ENCODE data around the gene TET3. TPM values are rescaled to one million over a fixed set of nuclear protein-coding genes. Genes with fewer than 3 reads are reported as not detected.
A peak's percentile ranks its signal among the peaks of the same experiment; 100 is the strongest.

TET3 gene
- 6.1 and 7.5 TPM in 2 replicates for polyA plus RNA-seq (2011; rRNA removed)
- polyA plus RNA-seq (2012; cell fraction: cytosol; rRNA removed), result 3.0 and 3.6 TPM in 2 replicates
- 9.1 and 9.5 TPM in 2 replicates for polyA plus RNA-seq (2012; cell fraction: nucleus; rRNA removed)
- polyA plus RNA-seq (2017; fragmentation: RNase III; extraction: RNeasy Plus Mini Kit Qiagen cat#74134 plus additional on column Dnase treatment), result 4.5 to 5.2 TPM (median 4.6 TPM) in 3 replicates
- polyA minus RNA-seq (2011; rRNA and poly(A)+ RNA removed), result 7.8 and 10.6 TPM in 2 replicates

GRCh38 chr2:73984203-73984921, at the start of gene TET3:
Gene TET3 (plus strand): TSS chr2:73984910. CDS start chr2:73986404, 1,494 bp downstream.
- FAIRE-seq (no peak), DNase-seq (ENCODE audit: low read depth in 1 of 2, low spot score in 1 of 2) (peak in 1 of 2 experiments; percentile 34), ATAC-seq (peak; percentile 19 to 21)
- peak within 1 kb of the TSS; percentile 80 for H3K4me2 ChIP-seq
- ChIA-PET POLR2A (no interaction called here), CTCF (interaction anchor here (0.6 to 0.9 kb wide), 2 partner anchors 27 to 600 kb away, joined by 3 read pairs; no protein-coding TSS in a partner anchor)
- no peaks in the 10 kb centered on the region for H3K9me3 ChIP-seq
- peak within 1 kb of the TSS; percentile 92 to 99 for H3K27ac ChIP-seq
- WGBS (ENCODE audit: missing lambda C conversion rate), result 5% methylated on average over 24 of the region's 85 CpGs
- peaks cover 68% of the 10 kb centered on the region for H3K4me1 ChIP-seq
- TF ChIP-seq RNF2 (IDR thresholded peaks at IDR 0.05; ENCODE audit: borderline replicate concordance, low read depth) (no peak), BHLHE40 (IDR thresholded peaks at IDR 0.05; ENCODE audit: low read depth, low read length) (peak; percentile 77), MYC (IDR thresholded peaks at IDR 0.05; ENCODE audit: borderline replicate concordance, low read length) (peak; percentile 93), EHMT2 (IDR thresholded peaks at IDR 0.05; ENCODE audit: low read depth) (no peak), MAZ (IDR thresholded peaks at IDR 0.05; ENCODE audit: borderline replicate concordance, low read depth, low read length) (0 out of 2 replicates have a peak, but pooled peaks have one; percentile 58), CHD2 (IDR thresholded peaks at IDR 0.05; ENCODE audit: low read length, partially characterized antibody) (no peak), NFE2L2 (conservative IDR thresholded peaks at IDR 0.05; ENCODE audit: low read length) (no peak), GATA3 (IDR thresholded peaks at IDR 0.05; ENCODE audit: borderline replicate concordance) (0 out of 2 replicates have a peak, but pooled peaks have one; percentile 25), HOXA7 (CRISPR knock-in tag; IDR thresholded peaks at IDR 0.05) (no peak), NPAS2 (CRISPR knock-in tag; IDR thresholded peaks at IDR 0.05; ENCODE audit: borderline replicate concordance) (peak; percentile 42; the same call in 1 of the 2 replicates), HDAC2 (IDR thresholded peaks at IDR 0.05) (no peak), HMGXB4 (CRISPR knock-in tag; IDR thresholded peaks at IDR 0.05; ENCODE audit: borderline replicate concordance) (no peak), PHF8 (IDR thresholded peaks at IDR 0.05; ENCODE audit: borderline replicate concordance, low read depth) (peak; percentile 67; the same call in 1 of the 2 replicates), MAX (IDR thresholded peaks at IDR 0.05) (peak; percentile 86), CTCF (IDR thresholded peaks at IDR 0.05) (no peak), TP53 (CRISPR knock-in tag; IDR thresholded peaks at IDR 0.05) (no peak), POLR2A (IDR thresholded peaks at IDR 0.05; ENCODE audit: low read length) (peak; percentile 27), RFX5 (IDR thresholded peaks at IDR 0.05) (no peak), E2F6 (IDR thresholded peaks at IDR 0.05; ENCODE audit: borderline replicate concordance, low read depth) (peak; percentile 58; the same call in 1 of the 2 replicates), JUN (IDR thresholded peaks at IDR 0.05) (peak in 1 of 2 experiments; percentile 56; a peak in 1 of 5 replicates), EHF (CRISPR knock-in tag; IDR thresholded peaks at IDR 0.05) (no peak)
- H3K4me3 ChIP-seq, result peak within 1 kb of the TSS; percentile 77

GRCh38 chr2:73935641-73936040, 49.1 kb upstream of the TET3 start:
- Histone ChIP-seq H3K4me3 (no peak overlapping the region), H3K27ac (no peak overlapping the region), H3K4me2 (no peak overlapping the region), H3K4me1 (peaks cover 16% of the 10 kb centered on the region; the same call in 2 of the 3 replicates), H3K9me3 (no peaks in the 10 kb centered on the region)
- TF ChIP-seq ATOH8 (CRISPR knock-in tag; IDR thresholded peaks at IDR 0.05; ENCODE audit: low read depth), result no peak
- no peak for TF ChIP-seq JUN (IDR thresholded peaks at IDR 0.05)
- no peak for TF ChIP-seq RAD21 (conservative IDR thresholded peaks at IDR 0.05 in 1 of 2, IDR thresholded peaks at IDR 0.05 in 1 of 2)
- no peak for TF ChIP-seq EHMT2 (IDR thresholded peaks at IDR 0.05; ENCODE audit: low read depth)
- TF ChIP-seq CBX8 (IDR thresholded peaks at IDR 0.05), result no peak
- TF ChIP-seq E2F6 (IDR thresholded peaks at IDR 0.05; ENCODE audit: borderline replicate concordance, low read depth), result no peak
- TF ChIP-seq FOXS1 (CRISPR knock-in tag; IDR thresholded peaks at IDR 0.05), result no peak
- TF ChIP-seq MAX (IDR thresholded peaks at IDR 0.05), result no peak
- TF ChIP-seq FOSB (CRISPR knock-in tag; IDR thresholded peaks at IDR 0.05), result no peak
- no peak for TF ChIP-seq EP300 (IDR thresholded peaks at IDR 0.05)
- TF ChIP-seq RCOR1 (IDR thresholded peaks at IDR 0.05; ENCODE audit: low read depth, low read length), result no peak
- ATAC-seq (no peak), DNase-seq (ENCODE audit: low read depth in 1 of 2, low spot score in 1 of 2) (no peak), FAIRE-seq (no peak)
- ChIA-PET CTCF (interaction anchor here (0.5 to 1.3 kb wide), 2 partner anchors 12 to 32 kb away, joined by 3 to 4 read pairs; no protein-coding TSS in a partner anchor), POLR2A (no interaction called here)
